Measurements from ENCODE around the gene CMYA5. TPM values are rescaled to one million over a fixed set of nuclear protein-coding genes. Genes with fewer than 3 reads are reported as not detected.
"Not testable (repeated sequence)": the region's sequence is repeated elsewhere in the genome, so short reads cannot be mapped to it uniquely, and the experiment has no call there.

Gene CMYA5
- total RNA-seq, 1 donor from 2014 or later: 0.36 TPM

DNA sequence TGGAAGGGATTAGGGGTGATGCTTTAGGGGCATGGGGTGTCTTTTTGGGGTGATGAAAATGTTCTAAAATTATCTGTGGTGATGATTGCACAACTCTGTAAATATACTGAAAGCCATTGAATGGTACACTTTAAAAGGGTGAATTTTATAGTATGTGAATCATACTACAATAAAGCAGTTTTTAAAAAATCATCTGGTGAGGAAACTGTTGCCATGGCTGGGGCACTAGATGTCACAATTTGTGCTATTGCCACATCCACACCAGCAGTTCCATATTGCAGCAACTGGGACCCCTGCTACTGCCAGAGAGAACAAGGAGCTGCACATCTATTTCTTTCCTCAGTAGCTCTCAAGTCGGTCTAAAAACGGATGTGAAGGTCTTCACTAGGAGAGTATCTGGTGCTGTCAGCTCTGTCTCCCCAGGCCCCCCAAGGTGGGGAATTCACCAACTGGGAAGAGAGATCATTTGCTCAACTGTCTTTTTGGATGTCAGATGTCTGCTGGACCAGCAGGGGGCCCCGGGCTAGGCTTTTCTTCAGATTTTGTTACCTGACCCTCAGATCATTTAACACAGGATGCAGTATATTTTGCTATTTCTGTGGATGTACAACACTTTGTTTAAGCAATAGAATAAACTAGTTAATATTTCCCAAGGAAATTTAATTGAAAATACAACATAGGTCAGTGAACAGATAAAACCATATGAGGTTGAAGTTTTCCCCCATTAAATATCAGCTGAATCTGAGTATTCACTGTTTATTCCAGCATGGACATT is 13.2 kb downstream of the CMYA5 start:
- Mint-ChIP-seq H3K4me3 (ENCODE audit: unreplicated experiment) (no peak overlapping the region), H3K27me3 (ENCODE audit: unreplicated experiment) (no peaks in the 10 kb centered on the region), H3K27ac (ENCODE audit: unreplicated experiment) (no peak overlapping the region), H3K9me3 (ENCODE audit: unreplicated experiment) (no peaks in the 10 kb centered on the region), H3K4me1 (ENCODE audit: unreplicated experiment) (no peaks in the 10 kb centered on the region), H3K36me3 (ENCODE audit: low read depth, unreplicated experiment) (no peaks in the 10 kb centered on the region)
- TF ChIP-seq, protein P1, sequence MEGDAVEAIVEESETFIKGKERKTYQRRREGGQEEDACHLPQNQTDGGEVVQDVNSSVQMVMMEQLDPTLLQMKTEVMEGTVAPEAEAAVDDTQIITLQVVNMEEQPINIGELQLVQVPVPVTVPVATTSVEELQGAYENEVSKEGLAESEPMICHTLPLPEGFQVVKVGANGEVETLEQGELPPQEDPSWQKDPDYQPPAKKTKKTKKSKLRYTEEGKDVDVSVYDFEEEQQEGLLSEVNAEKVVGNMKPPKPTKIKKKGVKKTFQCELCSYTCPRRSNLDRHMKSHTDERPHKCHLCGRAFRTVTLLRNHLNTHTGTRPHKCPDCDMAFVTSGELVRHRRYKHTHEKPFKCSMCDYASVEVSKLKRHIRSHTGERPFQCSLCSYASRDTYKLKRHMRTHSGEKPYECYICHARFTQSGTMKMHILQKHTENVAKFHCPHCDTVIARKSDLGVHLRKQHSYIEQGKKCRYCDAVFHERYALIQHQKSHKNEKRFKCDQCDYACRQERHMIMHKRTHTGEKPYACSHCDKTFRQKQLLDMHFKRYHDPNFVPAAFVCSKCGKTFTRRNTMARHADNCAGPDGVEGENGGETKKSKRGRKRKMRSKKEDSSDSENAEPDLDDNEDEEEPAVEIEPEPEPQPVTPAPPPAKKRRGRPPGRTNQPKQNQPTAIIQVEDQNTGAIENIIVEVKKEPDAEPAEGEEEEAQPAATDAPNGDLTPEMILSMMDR (IDR thresholded peaks at IDR 0.05; ENCODE audit: unreplicated experiment): peak; percentile 83
- peak; percentile 54 for DNase-seq (ENCODE audit: low spot score)

- no peaks in the 10 kb centered on the region for H3K27me3 Mint-ChIP-seq (ENCODE audit: unreplicated experiment)
- no peak for DNase-seq (ENCODE audit: low spot score)
- no peaks in the 10 kb centered on the region for H3K36me3 Mint-ChIP-seq (ENCODE audit: low read depth, unreplicated experiment)
- TF ChIP-seq, protein P1 (IDR thresholded peaks at IDR 0.05; ENCODE audit: unreplicated experiment): no peak
- H3K27ac Mint-ChIP-seq (ENCODE audit: unreplicated experiment): no peak overlapping the region
- no peaks in the 10 kb centered on the region for H3K4me1 Mint-ChIP-seq (ENCODE audit: unreplicated experiment)
- no peaks in the 10 kb centered on the region for H3K9me3 Mint-ChIP-seq (ENCODE audit: unreplicated experiment)
- no peak overlapping the region for H3K4me3 Mint-ChIP-seq (ENCODE audit: unreplicated experiment)
Measured at GRCh38 chr5:79703381-79703645, 13.7 kb downstream of the CMYA5 start.

- DNase-seq (ENCODE audit: low spot score): no peak
- H3K27me3 Mint-ChIP-seq (ENCODE audit: unreplicated experiment): no peaks in the 10 kb centered on the region
- no peaks in the 10 kb centered on the region for H3K9me3 Mint-ChIP-seq (ENCODE audit: unreplicated experiment)
- TF ChIP-seq, protein P1 (IDR thresholded peaks at IDR 0.05; ENCODE audit: unreplicated experiment): no peak
- H3K27ac Mint-ChIP-seq (ENCODE audit: unreplicated experiment): no peak overlapping the region
- H3K4me3 Mint-ChIP-seq (ENCODE audit: unreplicated experiment): no peak overlapping the region
- H3K4me1 Mint-ChIP-seq (ENCODE audit: unreplicated experiment): no peaks in the 10 kb centered on the region
- no peaks in the 10 kb centered on the region for H3K36me3 Mint-ChIP-seq (ENCODE audit: low read depth, unreplicated experiment)
Measured at GRCh38 chr5:79704553-79704952, 14.9 kb downstream of the CMYA5 start.

DNA sequence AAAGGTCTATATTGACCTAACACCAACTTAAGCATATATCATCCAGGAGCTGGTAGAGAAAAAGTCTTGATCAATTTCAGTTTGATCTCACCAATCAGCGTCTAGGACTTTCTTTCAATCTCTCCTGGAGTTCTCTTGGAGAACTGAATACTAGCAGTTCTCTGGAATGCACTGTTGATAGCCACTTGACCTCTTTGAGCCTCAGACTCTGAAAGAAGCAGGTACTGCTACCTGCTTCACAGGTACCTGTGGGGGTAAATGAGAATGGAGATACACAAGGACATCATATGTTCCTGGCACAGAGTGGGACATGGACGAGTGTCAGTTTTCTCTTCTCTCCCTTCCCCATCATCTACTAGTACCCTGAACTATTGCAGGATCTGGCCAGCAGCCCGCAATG is 16.0 kb downstream of the CMYA5 start:
- Mint-ChIP-seq H3K36me3 (ENCODE audit: low read depth, unreplicated experiment) (no peaks in the 10 kb centered on the region), H3K4me1 (ENCODE audit: unreplicated experiment) (no peaks in the 10 kb centered on the region), H3K27me3 (ENCODE audit: unreplicated experiment) (no peaks in the 10 kb centered on the region), H3K27ac (ENCODE audit: unreplicated experiment) (no peak overlapping the region), H3K9me3 (ENCODE audit: unreplicated experiment) (no peaks in the 10 kb centered on the region), H3K4me3 (ENCODE audit: unreplicated experiment) (no peak overlapping the region)
- no peak for DNase-seq (ENCODE audit: low spot score)
- TF ChIP-seq, protein P1 (IDR thresholded peaks at IDR 0.05; ENCODE audit: unreplicated experiment): no peak

- not testable (repeated sequence) for H3K4me3 Mint-ChIP-seq (ENCODE audit: unreplicated experiment)
Measured at GRCh38 chr5:79706317-79706716, 16.7 kb downstream of the CMYA5 start.

More at GRCh38 chr5:79706317-79706716, 16.7 kb downstream of the CMYA5 start:
- not testable (repeated sequence) for H3K27me3 Mint-ChIP-seq (ENCODE audit: unreplicated experiment); H3K36me3 Mint-ChIP-seq (ENCODE audit: low read depth, unreplicated experiment); H3K27ac Mint-ChIP-seq (ENCODE audit: unreplicated experiment); H3K9me3 Mint-ChIP-seq (ENCODE audit: unreplicated experiment); H3K4me1 Mint-ChIP-seq (ENCODE audit: unreplicated experiment); DNase-seq (ENCODE audit: low spot score)

Measured in endothelial cell (in vitro differentiated cells).